NCI-H1105 treated with DMSO at 0.1 percent for 48 hours (cell line): ENCODE data around the gene DOK4.

ENCODE experiments used
- DNase-seq: peaks from one replicate; lab custom pipeline; 2025; lab: John Stamatoyannopoulos, UW

The DOK4 gene

GRCh38 chr16:57485916-57486857 is at the start of gene DOK4:
Gene DOK4, minus strand, starts transcription at chr16:57486493. Its CDS starts 6,986 bp downstream, at chr16:57479507.
- DNase-seq: peak; percentile 40

DNA sequence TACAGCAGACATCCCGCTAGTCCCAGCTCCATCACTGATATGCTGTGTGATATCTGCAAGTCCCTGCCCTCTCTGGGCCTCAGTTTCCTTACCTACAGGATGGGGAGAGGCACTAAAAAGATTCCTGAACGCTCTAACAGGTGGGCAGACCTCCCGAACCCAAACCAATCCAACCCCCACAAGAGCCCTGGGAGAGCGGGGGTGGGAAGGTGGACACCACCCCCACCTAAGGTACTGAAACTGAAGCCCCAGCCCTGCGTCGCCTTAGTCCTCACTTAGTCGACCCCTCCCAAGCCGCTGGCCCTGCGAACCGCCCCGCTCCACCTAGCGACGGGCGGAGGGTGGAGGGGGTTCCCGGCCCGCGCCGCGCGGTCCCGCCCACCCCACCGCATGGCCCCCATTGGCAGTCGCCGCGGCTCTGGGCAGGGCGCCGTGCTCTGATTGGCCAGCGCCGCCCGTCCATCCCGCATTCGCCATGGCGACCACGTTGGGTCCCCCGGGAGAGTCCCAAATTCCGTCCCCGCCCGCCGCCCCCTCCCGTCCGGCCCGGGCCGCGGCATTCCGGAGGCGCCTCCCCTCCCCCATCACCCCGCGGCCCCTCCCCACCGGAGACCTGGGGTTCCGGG is 49.5 kb upstream of the DOK4 start:
- DNase-seq: peak; percentile 53

DNA sequence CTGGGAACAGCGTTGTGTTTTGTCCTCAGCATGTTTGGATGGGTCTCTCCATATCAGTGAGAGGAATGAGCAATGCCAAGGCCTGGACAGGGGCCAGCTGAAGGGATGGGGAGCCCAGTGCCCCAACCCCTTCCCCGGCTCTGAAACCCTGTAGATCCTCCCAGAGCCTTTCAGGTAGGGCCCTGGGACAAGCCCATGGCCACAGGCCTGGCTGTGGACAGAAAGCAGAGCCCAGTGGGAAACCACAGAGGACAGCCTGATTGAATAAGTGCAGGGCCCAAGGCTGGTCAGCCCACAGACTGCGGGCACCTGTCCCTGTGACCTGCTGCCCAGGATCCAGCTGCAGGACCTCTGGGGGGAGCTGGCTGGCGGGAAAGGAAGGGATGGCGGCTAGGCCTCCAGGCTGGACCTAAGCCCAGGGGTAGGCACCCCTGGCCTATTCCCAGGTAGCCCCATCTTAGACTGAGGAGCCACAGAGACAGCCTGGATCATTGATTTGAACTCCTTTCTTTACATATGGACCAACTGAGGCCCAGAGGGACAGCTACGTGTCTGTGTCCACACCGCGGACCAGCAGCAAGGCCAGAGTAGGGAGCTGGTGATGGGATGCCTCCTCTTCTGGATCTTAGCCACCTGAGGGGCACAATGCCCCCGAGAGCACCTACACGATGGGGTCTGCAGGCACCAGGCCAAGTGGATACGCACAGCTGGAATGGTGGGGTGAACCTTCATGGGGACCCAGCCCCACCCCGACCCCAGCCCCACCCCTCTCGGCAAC is 48.8 kb upstream of the DOK4 start:
- no peak for DNase-seq

DNA sequence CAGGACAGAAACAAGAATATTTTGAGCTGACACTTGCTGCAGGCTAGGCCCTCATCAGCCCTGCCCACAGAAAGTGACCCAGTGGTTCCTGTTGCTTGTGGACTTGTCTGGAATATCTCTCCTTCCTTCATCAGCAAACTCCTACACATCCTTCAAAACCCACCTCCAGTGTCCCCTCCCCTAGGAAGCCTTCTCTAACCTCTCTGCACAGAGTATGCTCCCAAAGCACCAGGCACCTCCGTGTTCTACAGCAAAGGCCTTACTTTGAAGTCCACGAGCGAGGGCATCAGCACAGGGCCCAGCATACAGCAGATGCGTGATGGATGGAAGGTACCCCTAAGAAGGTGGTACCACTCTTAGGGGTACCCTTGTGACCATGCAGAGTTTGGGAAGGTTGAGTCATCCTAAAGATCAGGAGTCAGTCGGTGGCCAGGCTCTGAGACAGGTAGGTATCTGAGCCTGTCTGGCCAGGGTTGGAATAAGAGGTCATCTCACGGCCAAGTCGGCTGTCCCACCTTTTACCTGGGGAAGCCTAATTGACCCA is 48.1 kb upstream of the DOK4 start:
- DNase-seq: no peak

GRCh38 chr16:57533431-57534336 is 47.4 kb upstream of the DOK4 start:
- no peak for DNase-seq

- no peak for DNase-seq
Observed at GRCh38 chr16:57532266-57532625, 46.0 kb upstream of the DOK4 start.

- no peak for DNase-seq
Observed at GRCh38 chr16:57531635-57532265, 45.5 kb upstream of the DOK4 start.

- DNase-seq: no peak
Observed at GRCh38 chr16:57531253-57531575, 44.9 kb upstream of the DOK4 start.

- no peak for DNase-seq
Observed at GRCh38 chr16:57530522-57531252, 44.4 kb upstream of the DOK4 start.

GRCh38 chr16:57530104-57530521 is 43.8 kb upstream of the DOK4 start:
- DNase-seq: no peak

DNA sequence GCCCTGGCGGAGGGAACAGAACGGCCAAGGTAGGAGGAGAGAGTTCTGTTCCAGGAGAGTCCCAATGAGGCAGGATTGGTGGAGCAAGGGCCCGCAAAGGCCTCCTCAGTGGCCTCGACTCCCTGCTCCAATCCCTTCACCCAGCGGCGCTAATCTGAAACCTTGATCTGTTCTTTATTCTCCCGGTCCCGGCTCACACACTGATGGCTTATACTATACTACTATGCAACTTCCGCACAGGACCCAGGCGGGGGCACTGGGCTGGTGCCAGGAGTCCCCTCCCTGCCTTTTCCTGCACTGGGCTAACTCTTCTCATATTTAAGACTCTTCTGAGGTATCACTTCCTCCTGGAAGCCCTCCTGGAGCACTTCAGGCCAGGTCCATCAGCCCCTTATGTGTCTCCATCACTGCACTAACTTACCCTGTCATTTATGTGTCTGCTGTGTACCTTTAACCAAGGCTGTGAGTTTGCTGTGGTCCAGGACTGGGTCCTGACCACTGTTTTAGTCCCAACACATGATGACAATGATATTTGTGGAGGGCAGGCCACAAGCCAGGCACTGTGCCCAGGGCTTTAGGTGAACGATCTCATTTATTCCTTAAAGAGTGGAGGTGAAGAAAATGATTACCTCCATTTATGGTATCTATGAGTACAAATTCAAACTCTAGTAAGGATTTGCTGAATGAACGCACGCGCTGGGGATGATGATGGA is 43.3 kb upstream of the DOK4 start:
- DNase-seq: no peak

DNA sequence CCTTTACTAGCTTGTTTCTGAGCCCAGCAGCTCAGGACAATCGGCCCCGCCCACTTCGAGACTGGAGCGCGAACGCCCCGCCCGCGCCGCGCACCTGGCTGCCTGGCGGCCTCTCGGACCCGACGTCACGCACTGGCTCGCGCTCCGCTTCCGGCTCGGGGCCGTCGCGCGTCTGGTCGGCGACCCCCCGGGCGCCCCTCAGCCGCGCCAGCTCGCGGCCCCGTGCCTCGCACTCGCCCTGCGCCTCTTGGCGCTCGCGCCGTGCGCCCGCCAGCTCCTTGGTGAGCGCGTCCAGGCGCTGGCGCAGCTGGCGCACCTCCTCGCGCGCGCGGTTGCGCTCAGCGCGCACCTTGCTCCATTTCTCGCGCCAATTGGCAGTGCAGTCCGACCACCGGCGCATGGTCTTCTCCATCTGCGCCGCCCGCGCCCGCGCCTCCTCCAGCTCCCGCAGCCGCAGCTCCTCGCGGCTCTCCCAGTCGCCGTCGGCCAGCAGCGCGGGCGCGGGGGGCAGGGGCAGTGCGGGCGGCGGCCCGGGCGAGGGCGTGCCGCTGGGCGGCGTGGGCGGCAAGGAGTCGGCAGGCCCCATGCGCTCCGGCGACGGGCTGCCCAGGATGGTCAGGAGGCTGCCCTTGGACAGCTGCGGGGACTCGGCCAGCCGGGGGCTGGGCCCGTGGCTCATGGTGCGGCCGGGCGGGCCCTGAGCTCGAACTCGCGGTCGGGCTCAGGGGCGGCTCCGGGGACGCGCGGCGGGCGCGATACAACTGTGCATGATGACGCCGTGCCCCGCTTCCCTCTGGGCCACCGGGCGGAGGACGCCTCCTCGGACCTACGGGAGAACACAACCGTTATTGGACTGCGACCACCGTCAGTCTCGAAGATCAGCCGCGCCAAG is 42.5 kb upstream of the DOK4 start:
- DNase-seq: no peak

- DNase-seq: no peak
Observed at GRCh38 chr16:57527610-57528360, 41.5 kb upstream of the DOK4 start.

DNA sequence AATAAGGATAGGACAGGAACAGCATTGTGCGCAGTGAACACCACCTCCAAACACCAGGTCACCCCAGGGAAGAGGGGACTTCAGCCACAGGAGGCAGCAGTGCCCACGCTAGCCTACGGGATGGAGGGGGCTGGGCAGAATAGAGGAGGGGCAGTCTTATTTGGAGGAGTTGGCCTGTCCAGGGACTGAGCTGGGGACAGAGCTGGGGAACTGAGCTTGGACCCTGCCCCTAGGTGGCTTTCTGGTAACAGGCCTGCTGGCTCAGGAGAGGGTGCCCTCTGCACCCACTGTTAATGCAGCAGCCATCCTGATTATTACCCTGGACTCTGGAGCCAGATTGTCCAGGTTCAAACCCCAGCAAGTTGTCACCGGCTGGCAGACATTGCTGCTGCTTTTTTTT is 40.7 kb upstream of the DOK4 start:
- DNase-seq: no peak

DNA sequence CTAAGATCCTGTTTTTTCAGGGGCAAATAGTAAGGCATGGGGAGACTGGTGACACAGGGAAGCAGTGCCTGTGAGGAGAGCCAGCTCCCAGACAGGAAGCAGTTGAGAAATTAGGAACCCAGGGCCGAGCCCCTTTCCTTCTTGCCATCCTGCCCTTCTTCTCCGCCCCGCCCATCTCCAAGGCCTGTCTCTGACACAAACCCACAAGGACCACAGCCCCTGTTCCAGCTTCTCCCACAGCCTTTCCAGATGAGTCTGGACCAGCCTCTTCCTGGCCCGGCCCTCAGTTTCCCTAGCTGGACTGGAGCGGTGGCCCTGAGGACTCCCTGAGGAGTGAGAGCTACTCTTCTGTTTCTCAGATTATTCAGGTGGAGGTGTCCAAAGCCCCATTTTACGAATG is 40.2 kb upstream of the DOK4 start:
- no peak for DNase-seq

DNA sequence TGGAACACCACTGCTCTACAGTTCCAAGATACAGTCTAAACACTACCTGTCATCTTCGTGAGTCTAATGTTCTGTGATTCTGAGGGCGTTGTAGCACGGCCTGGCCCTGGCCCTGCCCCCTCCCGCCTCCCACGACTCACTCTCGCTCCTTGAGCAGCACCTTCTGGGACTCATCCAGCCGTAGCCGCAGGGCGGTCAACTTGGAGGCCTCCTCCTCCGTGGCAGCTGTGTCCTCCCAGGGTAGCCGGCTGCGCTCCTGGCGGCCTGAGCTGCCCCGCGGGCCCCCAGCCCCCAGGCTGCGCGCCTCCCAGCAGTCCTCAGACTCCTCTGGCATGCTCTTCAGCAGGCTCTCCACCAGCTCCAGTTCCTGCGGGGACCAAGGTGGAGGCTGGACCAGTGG is 39.5 kb upstream of the DOK4 start:
- no peak for DNase-seq

- DNase-seq: no peak
Observed at GRCh38 chr16:57522960-57523359, 36.7 kb upstream of the DOK4 start.
